ENCODE data around the gene FBLN1.

FBLN1 gene

GRCh38 chr22:45522462-45522861, 19.8 kb downstream of the FBLN1 start:
- H3K4me3 ChIP-seq (ENCODE audit: low read length) = no peak overlapping the region
- DNase-seq (ENCODE audit: low read depth) = no peak
- TF ChIP-seq CTCF (conservative IDR thresholded peaks at IDR 0.05; ENCODE audit: low read length) = no peak

- no peak for DNase-seq (ENCODE audit: low read depth)
- H3K4me3 ChIP-seq (ENCODE audit: low read length) = no peak overlapping the region
- TF ChIP-seq CTCF (conservative IDR thresholded peaks at IDR 0.05; ENCODE audit: low read length) = no peak
These were observed 21.5 kb downstream of the FBLN1 start for GRCh38 chr22:45524157-45524556.

GRCh38 chr22:45524966-45525365, 22.3 kb downstream of the FBLN1 start:
- no peak for TF ChIP-seq CTCF (conservative IDR thresholded peaks at IDR 0.05; ENCODE audit: low read length)
- H3K4me3 ChIP-seq (ENCODE audit: low read length) = no peak overlapping the region
- no peak for DNase-seq (ENCODE audit: low read depth)

- no peak for DNase-seq (ENCODE audit: low read depth)
- no peak overlapping the region for H3K4me3 ChIP-seq (ENCODE audit: low read length)
- no peak for TF ChIP-seq CTCF (conservative IDR thresholded peaks at IDR 0.05; ENCODE audit: low read length)
These were observed 22.8 kb downstream of the FBLN1 start for GRCh38 chr22:45525480-45525879.

GRCh38 chr22:45526281-45526680, 23.6 kb downstream of the FBLN1 start:
- peak; percentile 44 for DNase-seq (ENCODE audit: low read depth)
- no peak overlapping the region for H3K4me3 ChIP-seq (ENCODE audit: low read length)
- TF ChIP-seq CTCF (conservative IDR thresholded peaks at IDR 0.05; ENCODE audit: low read length) = no peak

- peak; percentile 57 for DNase-seq (ENCODE audit: low read depth)
- 0 out of 2 replicates have a peak, but pooled peaks have one; percentile 5 for TF ChIP-seq CTCF (conservative IDR thresholded peaks at IDR 0.05; ENCODE audit: low read length)
These were observed 24.2 kb downstream of the FBLN1 start for GRCh38 chr22:45526768-45527360.

GRCh38 chr22:45527456-45527855, 24.8 kb downstream of the FBLN1 start:
- DNase-seq (ENCODE audit: low read depth) = no peak
- H3K4me3 ChIP-seq (ENCODE audit: low read length) = no peak overlapping the region
- TF ChIP-seq CTCF (conservative IDR thresholded peaks at IDR 0.05; ENCODE audit: low read length) = no peak

More at GRCh38 chr22:45526768-45527360, 24.2 kb downstream of the FBLN1 start:
- no peak overlapping the region for H3K4me3 ChIP-seq (ENCODE audit: low read length)

Data from AG10803 (cell line).